MM.1S (cell line): Measurements from ENCODE around the gene CTNNA1.

ENCODE experiments used
- DNase-seq: peaks from one replicate; pipeline ENCODE4 v3.0.0-alpha.2; 2015
- H2AFZ ChIP-seq: fragments of 300-600 bp; sonication (generic); 2 replicates; pipeline ENCODE4 v1.6.0; 2016; ENCODE audit warnings: antibody characterized with exemption, low read length
- H3F3A ChIP-seq: fragments of 300-600 bp; sonication (generic); 2 replicates; pipeline ENCODE4 v1.6.1; 2016; ENCODE audit warnings: mild to moderate bottlenecking, antibody characterized with exemption, low read length, moderate library complexity, mixed read lengths; ENCODE audit not compliant: insufficient read depth
- H3K27ac ChIP-seq: fragments of 300-600 bp; sonication (generic); 2 replicates; pipeline ENCODE4 v1.5.1; 2016; ENCODE audit warnings: mild to moderate bottlenecking, low read length
- H3K27me3 ChIP-seq: fragments of 300-600 bp; sonication (generic); replicated peaks from 2 replicates; pipeline ENCODE4 v1.6.0; 2016; ENCODE audit warnings: low read length; ENCODE audit not compliant: insufficient read depth
- H3K36me3 ChIP-seq: fragments of 300-600 bp; sonication (generic); replicated peaks from 2 replicates; pipeline ENCODE4 v1.6.1; 2016; ENCODE audit warnings: mild to moderate bottlenecking, low read length, mixed read lengths; ENCODE audit not compliant: insufficient read depth
- H3K4me1 ChIP-seq: fragments of 300-600 bp; sonication (generic); 2 replicates; pipeline ENCODE4 v1.6.1; 2016; ENCODE audit warnings: low read length, mixed read lengths
- H3K4me2 ChIP-seq: fragments of 300-600 bp; sonication (generic); 2 replicates; pipeline ENCODE4 v1.6.0; 2016; ENCODE audit warnings: low read depth, low read length
- H3K4me3 ChIP-seq: fragments of 300-600 bp; sonication (generic); 2 replicates; pipeline ENCODE4 v1.5.1; 2016; ENCODE audit warnings: low read length, mixed read lengths
- H3K79me2 ChIP-seq: fragments of 300-600 bp; sonication (generic); 2 replicates; pipeline ENCODE4 v1.6.1; 2016; ENCODE audit warnings: mixed run types, low read length, mixed read lengths
- H3K9ac ChIP-seq: fragments of 300-600 bp; sonication (generic); 2 replicates; pipeline ENCODE4 v1.6.1; 2016; ENCODE audit warnings: low read length, mixed read lengths
- H3K9me2 ChIP-seq: fragments of 300-600 bp; sonication (generic); replicated peaks from 2 replicates; pipeline ENCODE4 v1.6.1; 2016; ENCODE audit warnings: mild to moderate bottlenecking, low read length, mixed read lengths; ENCODE audit not compliant: insufficient read depth
- H3K9me3 ChIP-seq: fragments of 300-600 bp; sonication (generic); replicated peaks from 2 replicates; pipeline ENCODE4 v1.6.1; 2016; ENCODE audit warnings: mild to moderate bottlenecking, low read length, mixed read lengths; ENCODE audit not compliant: insufficient read depth
- H4K20me1 ChIP-seq: fragments of 300-600 bp; sonication (generic); 2 replicates; pipeline ENCODE4 v1.6.1; 2016; ENCODE audit warnings: mild to moderate bottlenecking, low read length, moderate library complexity, mixed read lengths; ENCODE audit not compliant: insufficient read depth
- EZH2 ChIP-seq: fragments of 300-600 bp; sonication (generic); optimal IDR thresholded peaks from 2 replicates; pipeline ENCODE3; 2017; ENCODE audit warnings: low read depth, mild to moderate bottlenecking, antibody characterized with exemption, low read length, mixed read lengths
- EZH2phosphoT487 ChIP-seq: fragments of 300-600 bp; sonication (generic); IDR thresholded peaks from 2 replicates; pipeline ENCODE4 v1.6.1; 2018; ENCODE audit warnings: antibody characterized with exemption, low read length
- TF ChIP-seq, protein P1 (sequence below): fragments of 300-600 bp; sonication (generic); IDR thresholded peaks from 2 replicates; pipeline ENCODE4 v1.5.1; 2016; ENCODE audit warnings: antibody characterized with exemption, low read length, mixed read lengths

The CTNNA1 gene

DNA sequence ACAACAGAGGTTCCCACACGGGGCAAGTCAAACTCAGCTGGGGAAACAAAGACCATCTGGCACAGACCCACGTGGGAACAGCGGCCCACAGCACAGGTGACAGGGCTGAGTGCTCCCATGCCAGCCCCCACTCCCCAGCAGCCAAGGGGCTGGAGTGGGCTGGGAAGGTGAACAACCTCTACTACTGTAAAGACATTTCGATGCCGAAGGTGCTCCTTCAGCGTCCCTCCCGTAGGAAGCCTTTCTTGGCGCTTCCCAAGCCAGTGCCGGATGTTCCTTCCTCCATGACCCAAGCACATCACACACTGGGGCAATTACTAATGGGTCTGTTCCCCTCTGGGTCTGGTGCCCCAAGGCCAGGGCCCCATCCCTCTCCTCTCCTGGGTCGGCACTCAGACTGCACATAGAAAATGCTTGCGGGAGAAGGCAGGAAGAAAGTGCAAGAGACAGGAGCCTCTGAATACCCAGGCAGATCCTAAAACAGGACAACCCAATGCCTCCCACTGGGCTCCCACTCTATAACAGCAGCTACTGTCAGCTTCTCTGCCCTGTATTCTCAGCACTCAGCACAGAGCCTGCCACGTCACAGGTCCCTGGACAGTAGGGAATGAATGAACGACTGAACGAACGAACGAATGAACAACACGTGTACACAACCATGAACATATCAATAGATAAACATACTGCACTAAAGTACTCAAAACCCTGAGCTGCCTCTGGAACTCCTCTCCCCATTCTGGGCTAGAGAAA lies 198.9 kb downstream of the CTNNA1 start:
- Histone ChIP-seq H3K79me2 (no peaks in the 10 kb centered on the region), H3F3A (no peaks in the 10 kb centered on the region), H3K4me1 (no peaks in the 10 kb centered on the region), H3K27me3 (no peaks in the 10 kb centered on the region), H3K27ac (no peak overlapping the region), H2AFZ (no peak overlapping the region), H3K9me3 (no peaks in the 10 kb centered on the region), H3K9ac (no peak overlapping the region), H4K20me1 (no peaks in the 10 kb centered on the region), H3K4me3 (no peak overlapping the region), H3K9me2 (no peaks in the 10 kb centered on the region), H3K4me2 (no peak overlapping the region), H3K36me3 (no peaks in the 10 kb centered on the region)
- no peak for DNase-seq
- TF ChIP-seq EZH2phosphoT487 = no peak
- TF ChIP-seq, protein P1, sequence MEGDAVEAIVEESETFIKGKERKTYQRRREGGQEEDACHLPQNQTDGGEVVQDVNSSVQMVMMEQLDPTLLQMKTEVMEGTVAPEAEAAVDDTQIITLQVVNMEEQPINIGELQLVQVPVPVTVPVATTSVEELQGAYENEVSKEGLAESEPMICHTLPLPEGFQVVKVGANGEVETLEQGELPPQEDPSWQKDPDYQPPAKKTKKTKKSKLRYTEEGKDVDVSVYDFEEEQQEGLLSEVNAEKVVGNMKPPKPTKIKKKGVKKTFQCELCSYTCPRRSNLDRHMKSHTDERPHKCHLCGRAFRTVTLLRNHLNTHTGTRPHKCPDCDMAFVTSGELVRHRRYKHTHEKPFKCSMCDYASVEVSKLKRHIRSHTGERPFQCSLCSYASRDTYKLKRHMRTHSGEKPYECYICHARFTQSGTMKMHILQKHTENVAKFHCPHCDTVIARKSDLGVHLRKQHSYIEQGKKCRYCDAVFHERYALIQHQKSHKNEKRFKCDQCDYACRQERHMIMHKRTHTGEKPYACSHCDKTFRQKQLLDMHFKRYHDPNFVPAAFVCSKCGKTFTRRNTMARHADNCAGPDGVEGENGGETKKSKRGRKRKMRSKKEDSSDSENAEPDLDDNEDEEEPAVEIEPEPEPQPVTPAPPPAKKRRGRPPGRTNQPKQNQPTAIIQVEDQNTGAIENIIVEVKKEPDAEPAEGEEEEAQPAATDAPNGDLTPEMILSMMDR = no peak
- TF ChIP-seq EZH2 = no peak

DNA sequence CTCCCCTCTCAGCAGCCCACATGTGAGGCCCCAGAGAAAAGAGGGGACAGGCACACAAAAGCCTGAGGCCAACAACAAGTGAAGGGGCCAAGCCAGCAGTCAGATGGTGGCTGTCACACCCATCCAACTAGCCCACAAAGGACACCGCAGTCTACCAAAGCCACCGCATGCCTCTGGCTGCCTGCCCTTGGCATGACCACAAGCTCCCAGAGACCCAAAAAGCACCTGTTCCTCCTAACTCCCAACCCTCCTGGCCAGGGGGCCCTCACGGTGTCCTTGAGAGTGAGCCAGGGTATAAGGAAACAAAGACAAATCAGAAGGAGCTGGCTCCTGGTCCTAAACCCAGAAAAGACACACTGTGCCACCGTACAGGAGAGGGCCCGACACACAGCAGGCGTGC lies 199.7 kb downstream of the CTNNA1 start:
- no peak overlapping the region for H3K4me3 ChIP-seq
- no peak overlapping the region for H3K9ac ChIP-seq
- no peak overlapping the region for H3K27ac ChIP-seq
- DNase-seq = no peak
- no peaks in the 10 kb centered on the region for H3F3A ChIP-seq
- no peaks in the 10 kb centered on the region for H3K9me3 ChIP-seq
- no peaks in the 10 kb centered on the region for H3K79me2 ChIP-seq
- no peak for TF ChIP-seq EZH2
- TF ChIP-seq, protein P1 = no peak
- no peaks in the 10 kb centered on the region for H4K20me1 ChIP-seq
- H3K36me3 ChIP-seq = no peaks in the 10 kb centered on the region
- H2AFZ ChIP-seq = no peak overlapping the region
- no peaks in the 10 kb centered on the region for H3K4me1 ChIP-seq
- no peaks in the 10 kb centered on the region for H3K9me2 ChIP-seq
- no peak overlapping the region for H3K4me2 ChIP-seq
- no peaks in the 10 kb centered on the region for H3K27me3 ChIP-seq

DNA sequence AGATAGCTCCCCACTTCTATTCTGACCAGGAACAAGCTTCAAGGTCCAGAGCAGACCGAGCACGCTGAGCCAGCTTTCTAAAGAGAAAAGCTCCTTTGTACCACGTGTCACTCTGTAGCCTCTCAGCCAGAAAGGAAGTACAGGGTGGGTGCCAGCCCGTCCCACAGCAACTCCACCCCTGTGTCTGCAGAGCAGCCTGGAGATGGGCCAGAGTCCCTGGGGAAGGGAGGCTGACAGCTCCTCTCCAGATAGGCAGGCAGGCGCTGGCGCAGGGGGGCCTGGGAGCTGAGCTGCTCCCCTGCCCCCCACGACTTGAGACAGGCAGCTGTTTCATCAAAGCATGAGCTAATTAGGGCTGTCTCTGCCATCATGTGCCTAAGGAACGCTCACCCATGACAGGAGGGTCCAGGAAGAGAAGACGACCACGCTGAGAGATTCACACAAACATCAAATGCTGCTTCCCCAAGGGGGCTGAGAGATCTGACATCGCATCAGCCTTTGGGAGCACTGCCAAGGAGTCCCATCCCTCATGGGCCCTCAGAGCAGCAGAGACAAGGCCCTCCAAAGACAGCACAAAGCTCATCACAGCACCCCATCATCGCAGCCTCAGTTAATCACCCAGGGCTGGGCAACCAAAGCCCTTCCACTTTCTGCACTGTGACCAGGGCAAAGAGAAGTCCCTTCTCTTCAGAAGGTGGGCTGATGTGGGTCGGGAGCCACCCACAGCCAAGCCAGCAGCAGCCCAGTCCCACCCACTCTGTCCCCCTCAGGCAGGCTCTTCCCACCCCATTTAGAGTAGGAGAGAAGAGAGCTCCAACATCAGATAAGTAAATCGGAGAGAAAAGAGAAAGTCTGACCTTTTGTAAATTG lies 200.4 kb downstream of the CTNNA1 start:
- Histone ChIP-seq H3K4me2 (no peak overlapping the region), H3K9ac (no peak overlapping the region), H3K9me2 (no peaks in the 10 kb centered on the region), H3K27ac (no peak overlapping the region), H3K4me1 (no peaks in the 10 kb centered on the region), H3K4me3 (no peak overlapping the region), H3K36me3 (no peaks in the 10 kb centered on the region), H2AFZ (no peak overlapping the region), H3K9me3 (no peaks in the 10 kb centered on the region), H3K79me2 (no peaks in the 10 kb centered on the region), H3F3A (no peaks in the 10 kb centered on the region), H4K20me1 (no peaks in the 10 kb centered on the region), H3K27me3 (no peaks in the 10 kb centered on the region)
- DNase-seq = peak; percentile 7
- no peak for TF ChIP-seq EZH2phosphoT487
- TF ChIP-seq, protein P1 = no peak
- TF ChIP-seq EZH2 = no peak
